ENCODE measurements around the gene CLK4.

CLK4 gene

GRCh38 chr5:178555771-178556211, 71.1 kb downstream of the CLK4 start:
- Histone ChIP-seq H3K4me2 (ENCODE audit: low read length, poor library complexity, severe bottlenecking) (no peak overlapping the region), H2BK120ac (ENCODE audit: low read depth, low read length) (no peak overlapping the region), H4K91ac (ENCODE audit: low read length) (no peak overlapping the region), H2BK5ac (ENCODE audit: low read depth, low read length, poor library complexity, severe bottlenecking) (no peak overlapping the region), H3K23ac (ENCODE audit: low read length in 2 of 2) (no peak overlapping the region), H2BK15ac (ENCODE audit: low read depth, poor library complexity, severe bottlenecking) (no peak overlapping the region), H4K8ac (ENCODE audit: low read length) (no peak overlapping the region), H3K79me1 (replicated peaks; ENCODE audit: low read length, poor library complexity, severe bottlenecking) (no peaks in the 10 kb centered on the region), H3K36me3 (ENCODE audit: control insufficient read depth in 1 of 2, insufficient read depth in 2 of 2, low read depth in 1 of 2, low read length in 2 of 2) (no peaks in the 10 kb centered on the region), H3K27ac (ENCODE audit: low read length, poor library complexity, severe bottlenecking) (no peak overlapping the region), H3K18ac (ENCODE audit: low read depth in 1 of 2, low read length in 2 of 2) (no peak overlapping the region), H3K9ac (ENCODE audit: low read length) (no peak overlapping the region), H2BK12ac (ENCODE audit: low read length in 2 of 2) (no peak overlapping the region), H3K14ac (ENCODE audit: low read length in 2 of 2) (no peak overlapping the region), H2AK5ac (ENCODE audit: low read length, severe bottlenecking) (no peak overlapping the region), H3K4me1 (ENCODE audit: control insufficient read depth, insufficient read depth, low read depth, low read length) (no peaks in the 10 kb centered on the region), H3K27me3 (ENCODE audit: control insufficient read depth in 1 of 2, insufficient read depth in 1 of 2, low read length in 2 of 2) (peaks cover 0 to 29% of the 10 kb centered on the region in 2 experiments), H3K4ac (ENCODE audit: low read depth in 1 of 2, low read length in 2 of 2) (no peak overlapping the region), H2AFZ (ENCODE audit: low read depth, low read length) (no peak overlapping the region), H3K9me3 (ENCODE audit: control insufficient read depth, low read length) (peaks cover 2% of the 10 kb centered on the region), H3K4me3 (ENCODE audit: insufficient read depth in 1 of 2, low read depth in 1 of 2, low read length in 2 of 2) (no peak overlapping the region)
- WGBS = 76% methylated on average over 14 of the region's 14 CpGs
- DNase-seq = no peak

- no peak for DNase-seq
- Histone ChIP-seq H3K27me3 (ENCODE audit: control insufficient read depth in 1 of 2, insufficient read depth in 1 of 2, low read length in 2 of 2) (peaks cover 0 to 28% of the 10 kb centered on the region in 2 experiments), H2AFZ (ENCODE audit: low read depth, low read length) (no peak overlapping the region), H2BK5ac (ENCODE audit: low read depth, low read length, poor library complexity, severe bottlenecking) (no peak overlapping the region), H3K4me1 (ENCODE audit: control insufficient read depth, insufficient read depth, low read depth, low read length) (no peaks in the 10 kb centered on the region), H4K8ac (ENCODE audit: low read length) (no peak overlapping the region), H2BK120ac (ENCODE audit: low read depth, low read length) (no peak overlapping the region), H3K27ac (ENCODE audit: low read length, poor library complexity, severe bottlenecking) (no peak overlapping the region), H3K9me3 (ENCODE audit: control insufficient read depth, low read length) (peaks cover under 1% of the 10 kb centered on the region), H2BK15ac (ENCODE audit: low read depth, poor library complexity, severe bottlenecking) (no peak overlapping the region), H4K91ac (ENCODE audit: low read length) (no peak overlapping the region), H3K4ac (ENCODE audit: low read depth in 1 of 2, low read length in 2 of 2) (no peak overlapping the region), H3K23ac (ENCODE audit: low read length in 2 of 2) (no peak overlapping the region), H3K4me3 (ENCODE audit: insufficient read depth in 1 of 2, low read depth in 1 of 2, low read length in 2 of 2) (no peak overlapping the region), H3K18ac (ENCODE audit: low read depth in 1 of 2, low read length in 2 of 2) (no peak overlapping the region), H2BK12ac (ENCODE audit: low read length in 2 of 2) (no peak overlapping the region), H3K79me1 (replicated peaks; ENCODE audit: low read length, poor library complexity, severe bottlenecking) (no peaks in the 10 kb centered on the region), H3K14ac (ENCODE audit: low read length in 2 of 2) (no peak overlapping the region), H3K36me3 (ENCODE audit: control insufficient read depth in 1 of 2, insufficient read depth in 2 of 2, low read depth in 1 of 2, low read length in 2 of 2) (no peaks in the 10 kb centered on the region), H2AK5ac (ENCODE audit: low read length, severe bottlenecking) (no peak overlapping the region), H3K4me2 (ENCODE audit: low read length, poor library complexity, severe bottlenecking) (no peak overlapping the region), H3K9ac (ENCODE audit: low read length) (no peak overlapping the region)
- 80% methylated on average over 7 of the region's 7 CpGs for WGBS
Measured at GRCh38 chr5:178555005-178555404, 71.8 kb downstream of the CLK4 start.

DNA sequence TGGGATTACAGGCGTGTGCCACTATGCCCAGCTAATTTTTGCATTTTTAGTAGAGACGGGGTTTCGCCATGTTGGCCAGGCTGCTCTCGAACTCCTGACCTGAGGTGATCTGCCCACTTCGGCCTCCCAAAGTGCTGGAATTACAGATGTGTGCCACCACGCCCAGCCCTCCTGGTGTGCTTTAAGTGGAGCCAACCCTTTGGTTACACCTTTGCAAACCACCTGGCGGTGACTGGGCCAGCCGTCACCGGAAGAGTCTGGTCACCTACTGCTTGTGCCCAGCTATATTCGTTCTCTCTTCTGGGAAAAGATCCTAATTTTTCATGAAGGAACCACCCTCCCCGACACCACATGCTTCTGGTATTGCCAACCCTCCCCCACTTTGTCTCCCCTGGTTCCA, 72.5 kb downstream of the CLK4 start:
- H2BK120ac ChIP-seq (ENCODE audit: low read depth, low read length) = no peak overlapping the region
- 88% methylated on average over 11 of the region's 11 CpGs for WGBS

DNA sequence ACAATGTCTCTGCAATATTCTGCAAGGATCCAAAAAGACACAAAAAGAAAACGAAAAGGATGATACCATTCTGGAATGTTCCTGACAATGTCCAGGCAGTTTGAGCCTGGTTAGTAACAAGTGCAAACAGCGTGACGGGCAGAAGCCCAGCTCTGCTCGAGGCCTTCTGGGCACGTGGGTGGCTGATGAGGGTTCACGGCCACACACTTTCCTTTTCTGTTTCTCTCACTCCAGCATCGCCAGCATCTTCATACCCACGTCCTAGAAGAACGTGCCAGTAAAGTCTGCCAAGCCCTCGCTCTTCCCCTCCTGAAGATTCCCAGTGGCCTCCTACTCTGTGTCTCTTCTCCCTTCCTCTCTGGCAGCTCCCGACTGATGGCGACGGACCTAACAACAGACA, 73.3 kb downstream of the CLK4 start:
- Histone ChIP-seq H2AFZ (ENCODE audit: low read depth, low read length) (no peak overlapping the region), H3K4me1 (ENCODE audit: control insufficient read depth, insufficient read depth, low read depth, low read length) (no peaks in the 10 kb centered on the region), H2BK12ac (ENCODE audit: low read length in 2 of 2) (no peak overlapping the region), H3K14ac (ENCODE audit: low read length in 2 of 2) (no peak overlapping the region), H2BK120ac (ENCODE audit: low read depth, low read length) (no peak overlapping the region), H3K9me3 (ENCODE audit: control insufficient read depth, low read length) (no peaks in the 10 kb centered on the region), H3K23ac (ENCODE audit: low read length in 2 of 2) (no peak overlapping the region), H3K4ac (ENCODE audit: low read depth in 1 of 2, low read length in 2 of 2) (no peak overlapping the region), H3K18ac (ENCODE audit: low read depth in 1 of 2, low read length in 2 of 2) (no peak overlapping the region), H4K91ac (ENCODE audit: low read length) (no peak overlapping the region), H3K79me1 (replicated peaks; ENCODE audit: low read length, poor library complexity, severe bottlenecking) (no peaks in the 10 kb centered on the region), H2AK5ac (ENCODE audit: low read length, severe bottlenecking) (no peak overlapping the region), H3K27me3 (ENCODE audit: control insufficient read depth in 1 of 2, insufficient read depth in 1 of 2, low read length in 2 of 2) (peaks cover 0 to 26% of the 10 kb centered on the region in 2 experiments), H3K9ac (ENCODE audit: low read length) (no peak overlapping the region), H3K4me2 (ENCODE audit: low read length, poor library complexity, severe bottlenecking) (no peak overlapping the region), H3K27ac (ENCODE audit: low read length, poor library complexity, severe bottlenecking) (no peak overlapping the region), H3K36me3 (ENCODE audit: control insufficient read depth in 1 of 2, insufficient read depth in 2 of 2, low read depth in 1 of 2, low read length in 2 of 2) (no peaks in the 10 kb centered on the region), H3K4me3 (ENCODE audit: insufficient read depth in 1 of 2, low read depth in 1 of 2, low read length in 2 of 2) (no peak overlapping the region), H2BK5ac (ENCODE audit: low read depth, low read length, poor library complexity, severe bottlenecking) (no peak overlapping the region), H2BK15ac (ENCODE audit: low read depth, poor library complexity, severe bottlenecking) (no peak overlapping the region), H4K8ac (ENCODE audit: low read length) (no peak overlapping the region)
- no peak for DNase-seq
- WGBS = 83% methylated on average over 13 of the region's 13 CpGs

More for the DNA sequence above, 72.5 kb downstream of the CLK4 start:
- Histone ChIP-seq H3K23ac (ENCODE audit: low read length in 2 of 2) (no peak overlapping the region), H4K91ac (ENCODE audit: low read length) (no peak overlapping the region), H3K9me3 (ENCODE audit: control insufficient read depth, low read length) (no peaks in the 10 kb centered on the region), H3K4me3 (ENCODE audit: insufficient read depth in 1 of 2, low read depth in 1 of 2, low read length in 2 of 2) (no peak overlapping the region), H3K4me1 (ENCODE audit: control insufficient read depth, insufficient read depth, low read depth, low read length) (no peaks in the 10 kb centered on the region), H2BK5ac (ENCODE audit: low read depth, low read length, poor library complexity, severe bottlenecking) (no peak overlapping the region), H2BK15ac (ENCODE audit: low read depth, poor library complexity, severe bottlenecking) (no peak overlapping the region), H3K27ac (ENCODE audit: low read length, poor library complexity, severe bottlenecking) (no peak overlapping the region), H3K36me3 (ENCODE audit: control insufficient read depth in 1 of 2, insufficient read depth in 2 of 2, low read depth in 1 of 2, low read length in 2 of 2) (no peaks in the 10 kb centered on the region), H2BK12ac (ENCODE audit: low read length in 2 of 2) (no peak overlapping the region), H3K27me3 (ENCODE audit: control insufficient read depth in 1 of 2, insufficient read depth in 1 of 2, low read length in 2 of 2) (peaks cover 0 to 26% of the 10 kb centered on the region in 2 experiments), H3K4ac (ENCODE audit: low read depth in 1 of 2, low read length in 2 of 2) (no peak overlapping the region), H3K14ac (ENCODE audit: low read length in 2 of 2) (no peak overlapping the region), H3K79me1 (replicated peaks; ENCODE audit: low read length, poor library complexity, severe bottlenecking) (no peaks in the 10 kb centered on the region), H3K18ac (ENCODE audit: low read depth in 1 of 2, low read length in 2 of 2) (no peak overlapping the region), H3K9ac (ENCODE audit: low read length) (no peak overlapping the region), H2AK5ac (ENCODE audit: low read length, severe bottlenecking) (no peak overlapping the region), H2AFZ (ENCODE audit: low read depth, low read length) (no peak overlapping the region), H3K4me2 (ENCODE audit: low read length, poor library complexity, severe bottlenecking) (no peak overlapping the region), H4K8ac (ENCODE audit: low read length) (no peak overlapping the region)
- DNase-seq = no peak

All from mesenchymal stem cell (in vitro differentiated cells and primary cell).